ENCODE results near the gene KIF26B.

KIF26B gene

GRCh38 chr1:245172026-245172425, 17.2 kb downstream of the KIF26B start:
- no peak for DNase-seq (ENCODE audit: low read depth in 2 of 2)

- no peak for DNase-seq (ENCODE audit: low read depth in 2 of 2)
Measured at GRCh38 chr1:245172829-245173228, 18.0 kb downstream of the KIF26B start.

GRCh38 chr1:245173446-245174211, 18.8 kb downstream of the KIF26B start:
- no peak for DNase-seq (ENCODE audit: low read depth in 2 of 2)

- no peak for DNase-seq (ENCODE audit: low read depth in 2 of 2)
Measured at GRCh38 chr1:245177071-245177900, 22.5 kb downstream of the KIF26B start.

- DNase-seq (ENCODE audit: low read depth in 2 of 2): no peak
Measured at GRCh38 chr1:245179706-245180105, 24.9 kb downstream of the KIF26B start.

GRCh38 chr1:245180496-245181157, 25.8 kb downstream of the KIF26B start:
- DNase-seq (ENCODE audit: low read depth in 2 of 2): no peak

GRCh38 chr1:245181158-245181517, 26.4 kb downstream of the KIF26B start:
- no peak for DNase-seq (ENCODE audit: low read depth in 2 of 2)

- DNase-seq (ENCODE audit: low read depth in 2 of 2): no peak
Measured at GRCh38 chr1:245182028-245182427, 27.2 kb downstream of the KIF26B start.

- DNase-seq (ENCODE audit: low read depth in 2 of 2): no peak
Measured at GRCh38 chr1:245183429-245183828, 28.6 kb downstream of the KIF26B start.

- DNase-seq (ENCODE audit: low read depth in 2 of 2): no peak
Measured at GRCh38 chr1:245184779-245185178, 30.0 kb downstream of the KIF26B start.

- no peak for DNase-seq (ENCODE audit: low read depth in 2 of 2)
Measured at GRCh38 chr1:245188403-245188802, 33.6 kb downstream of the KIF26B start.

GRCh38 chr1:245195398-245195797, 40.6 kb downstream of the KIF26B start:
- no peak for DNase-seq (ENCODE audit: low read depth in 2 of 2)

- no peak for DNase-seq (ENCODE audit: low read depth in 2 of 2)
Measured at GRCh38 chr1:245197121-245197520, 42.3 kb downstream of the KIF26B start.

- DNase-seq (ENCODE audit: low read depth in 2 of 2): no peak
Measured at GRCh38 chr1:245197911-245198379, 43.2 kb downstream of the KIF26B start.

- no peak for DNase-seq (ENCODE audit: low read depth in 2 of 2)
Measured at GRCh38 chr1:245198748-245199516, 44.1 kb downstream of the KIF26B start.

GRCh38 chr1:245200146-245200545, 45.4 kb downstream of the KIF26B start:
- DNase-seq (ENCODE audit: low read depth in 2 of 2): no peak

- no peak for DNase-seq (ENCODE audit: low read depth in 2 of 2)
Measured at GRCh38 chr1:245201201-245201600, 46.4 kb downstream of the KIF26B start.

- DNase-seq (ENCODE audit: low read depth in 2 of 2): no peak
Measured at GRCh38 chr1:245201827-245202226, 47.0 kb downstream of the KIF26B start.

GRCh38 chr1:245205396-245205795, 50.6 kb downstream of the KIF26B start:
- no peak for DNase-seq (ENCODE audit: low read depth in 2 of 2)

- DNase-seq (ENCODE audit: low read depth in 2 of 2): no peak
Measured at GRCh38 chr1:245205864-245206263, 51.1 kb downstream of the KIF26B start.

GRCh38 chr1:245207056-245207638, 52.4 kb downstream of the KIF26B start:
- no peak for DNase-seq (ENCODE audit: low read depth in 2 of 2)
